NCI-H2029 (cell line): Measurements from ENCODE around the gene CDC37L1.

ENCODE experiments used
- DNase-seq: peaks from one replicate; lab custom pipeline; 2025; lab: John Stamatoyannopoulos, UW

CDC37L1 gene

GRCh38 chr9:4714266-4715016 lies 35.1 kb downstream of the CDC37L1 start:
- no peak for DNase-seq

DNA sequence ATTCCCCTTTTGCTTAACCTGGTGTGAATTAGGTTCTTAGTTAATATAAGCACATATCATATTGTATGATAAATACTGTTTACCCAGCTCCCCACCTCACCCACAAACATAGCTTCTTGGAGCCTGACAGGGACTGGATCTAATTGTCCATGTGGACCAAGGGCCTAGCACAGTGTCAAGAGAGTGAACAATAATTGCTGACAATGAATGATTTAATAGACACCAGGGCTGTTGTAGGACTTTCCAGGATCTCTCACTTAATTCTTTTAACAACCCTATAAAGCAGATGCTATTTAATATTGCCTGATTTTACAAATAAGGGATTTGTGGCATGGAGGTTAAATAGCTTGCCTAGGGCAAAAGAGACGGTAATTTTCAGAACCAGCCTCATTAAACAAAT lies 36.8 kb downstream of the CDC37L1 start:
- DNase-seq: no peak

DNA sequence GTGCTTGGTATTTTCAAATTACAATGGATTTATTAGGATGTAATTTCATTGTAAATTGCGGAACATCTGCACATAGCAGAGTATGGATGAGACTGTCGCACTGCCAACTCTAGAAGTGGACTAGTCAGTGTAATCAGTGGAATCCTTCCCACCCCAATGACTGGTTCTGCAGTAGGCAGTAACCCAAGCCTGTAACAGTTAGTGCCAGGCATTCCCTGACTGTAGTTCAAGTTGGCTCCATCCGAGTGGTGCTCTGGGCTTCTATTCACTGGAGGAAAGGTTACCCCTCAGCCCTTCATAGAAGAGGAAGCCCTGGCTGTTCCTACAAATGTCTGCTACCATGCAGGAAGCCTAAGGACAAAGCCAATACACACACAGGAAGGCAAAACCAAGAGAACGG lies 38.4 kb downstream of the CDC37L1 start:
- no peak for DNase-seq

- no peak for DNase-seq
These were observed 39.5 kb downstream of the CDC37L1 start for GRCh38 chr9:4718911-4719310.

DNA sequence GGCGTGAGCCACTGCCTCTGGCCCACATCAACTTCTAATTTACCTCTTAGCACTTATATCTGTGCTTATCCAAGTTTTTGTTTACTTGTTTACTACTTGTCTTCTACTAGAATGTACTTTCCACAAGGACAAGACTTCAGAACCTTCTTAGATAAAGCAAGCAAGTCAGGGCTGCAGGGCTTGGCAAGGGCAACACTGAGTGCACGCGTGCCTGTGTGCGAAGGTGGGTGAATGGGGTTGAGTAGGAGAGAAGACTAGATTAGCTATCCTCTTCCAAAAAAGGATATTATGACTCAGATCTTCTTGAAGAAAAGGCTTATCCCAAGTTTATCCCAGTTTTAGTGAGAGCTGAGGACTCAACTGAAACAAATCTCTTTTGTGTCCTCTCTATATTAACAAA lies 42.4 kb downstream of the CDC37L1 start:
- no peak for DNase-seq

GRCh38 chr9:4725706-4726442 lies 46.5 kb downstream of the CDC37L1 start:
- no peak for DNase-seq

DNA sequence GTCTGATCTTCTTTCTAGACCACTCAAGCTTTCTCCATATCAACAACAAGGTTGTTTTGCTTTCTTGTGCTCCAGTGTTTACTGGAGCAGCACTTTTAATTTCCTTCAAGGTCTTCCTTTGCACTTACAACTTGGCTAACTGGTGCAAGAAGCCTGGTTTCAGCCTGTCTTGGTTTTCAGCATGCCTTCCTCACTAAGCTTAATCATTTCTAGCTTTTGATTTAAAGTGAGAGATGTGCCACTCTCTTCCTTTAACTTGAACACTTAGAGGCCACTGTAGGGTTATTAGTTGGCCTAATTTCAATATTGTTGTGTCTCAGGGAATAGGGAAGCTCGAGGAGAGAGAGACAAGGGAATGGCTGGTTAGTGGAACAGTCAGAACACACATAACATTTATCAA lies 48.2 kb downstream of the CDC37L1 start:
- no peak for DNase-seq

DNA sequence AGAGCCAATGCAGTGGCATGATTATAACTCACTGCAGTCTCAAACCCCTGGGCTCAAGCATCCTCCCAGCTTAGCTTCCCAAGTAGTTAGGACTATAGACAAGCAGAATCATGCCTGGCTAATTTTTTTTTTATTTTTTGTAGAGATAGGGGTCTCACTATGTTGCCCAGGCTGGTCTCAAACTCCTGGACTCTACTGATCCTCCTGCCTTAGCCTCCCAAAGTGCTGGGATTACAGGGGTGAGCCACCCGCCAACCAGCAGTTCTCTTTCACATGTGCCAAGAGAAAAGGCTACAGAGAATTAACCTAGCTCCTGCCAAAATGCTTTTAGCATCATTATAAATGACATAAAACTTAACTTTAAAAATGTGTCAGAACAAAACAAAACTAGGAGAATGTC lies 53.5 kb downstream of the CDC37L1 start:
- no peak for DNase-seq

GRCh38 chr9:4734150-4734549 lies 54.8 kb downstream of the CDC37L1 start:
- DNase-seq: no peak

GRCh38 chr9:4738866-4739586 lies 59.7 kb downstream of the CDC37L1 start:
- DNase-seq: no peak

DNA sequence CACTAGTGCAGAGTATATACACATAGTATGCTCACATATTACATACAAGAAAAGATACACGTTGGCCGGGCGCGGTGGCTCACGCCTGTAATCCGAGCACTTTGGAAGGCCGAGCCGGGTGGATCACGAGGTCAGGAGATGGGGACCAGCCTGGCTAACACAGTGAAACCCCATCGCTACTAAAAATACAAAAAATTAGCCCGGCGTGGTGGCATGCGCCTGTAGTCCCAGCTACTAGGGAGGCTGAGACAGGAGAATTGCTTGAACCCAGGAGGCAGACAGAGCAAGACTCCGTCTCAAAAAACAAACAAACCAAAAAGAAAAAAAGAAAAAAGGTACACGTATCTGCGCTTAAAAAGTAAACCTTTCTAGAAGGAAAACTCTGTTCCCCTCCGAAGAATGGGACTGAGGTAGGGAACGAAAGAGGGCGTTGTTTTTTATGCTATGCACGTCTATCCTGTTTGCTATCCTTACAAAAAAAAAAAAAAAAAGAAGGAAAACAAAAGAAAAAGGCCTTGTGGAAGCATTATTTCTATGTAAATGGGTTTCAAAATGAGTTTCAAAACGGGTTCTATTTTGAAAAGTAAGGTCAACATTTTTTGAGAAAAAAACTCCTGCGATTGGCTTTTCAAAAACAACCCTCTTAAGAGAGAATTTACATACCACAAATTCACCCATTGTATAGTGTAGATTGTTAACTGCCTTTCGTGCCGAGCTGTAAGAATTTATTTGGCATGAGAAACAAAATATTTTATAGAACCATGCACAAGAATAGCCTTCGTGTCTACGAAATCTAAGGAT lies 60.4 kb downstream of the CDC37L1 start:
- DNase-seq: no peak

GRCh38 chr9:4740388-4740637 lies 60.9 kb downstream of the CDC37L1 start:
- no peak for DNase-seq

- DNase-seq: peak; percentile 19
These were observed 61.4 kb downstream of the CDC37L1 start, which contains the start of gene AK3 for GRCh38 chr9:4740638-4741364. Gene AK3, minus strand, starts transcription at chr9:4741202. Its CDS starts 115 bp downstream, at chr9:4741087.

GRCh38 chr9:4741365-4742089 lies 62.2 kb downstream of the CDC37L1 start:
- DNase-seq: no peak

- DNase-seq: no peak
These were observed 62.9 kb downstream of the CDC37L1 start for GRCh38 chr9:4742246-4742645.

DNA sequence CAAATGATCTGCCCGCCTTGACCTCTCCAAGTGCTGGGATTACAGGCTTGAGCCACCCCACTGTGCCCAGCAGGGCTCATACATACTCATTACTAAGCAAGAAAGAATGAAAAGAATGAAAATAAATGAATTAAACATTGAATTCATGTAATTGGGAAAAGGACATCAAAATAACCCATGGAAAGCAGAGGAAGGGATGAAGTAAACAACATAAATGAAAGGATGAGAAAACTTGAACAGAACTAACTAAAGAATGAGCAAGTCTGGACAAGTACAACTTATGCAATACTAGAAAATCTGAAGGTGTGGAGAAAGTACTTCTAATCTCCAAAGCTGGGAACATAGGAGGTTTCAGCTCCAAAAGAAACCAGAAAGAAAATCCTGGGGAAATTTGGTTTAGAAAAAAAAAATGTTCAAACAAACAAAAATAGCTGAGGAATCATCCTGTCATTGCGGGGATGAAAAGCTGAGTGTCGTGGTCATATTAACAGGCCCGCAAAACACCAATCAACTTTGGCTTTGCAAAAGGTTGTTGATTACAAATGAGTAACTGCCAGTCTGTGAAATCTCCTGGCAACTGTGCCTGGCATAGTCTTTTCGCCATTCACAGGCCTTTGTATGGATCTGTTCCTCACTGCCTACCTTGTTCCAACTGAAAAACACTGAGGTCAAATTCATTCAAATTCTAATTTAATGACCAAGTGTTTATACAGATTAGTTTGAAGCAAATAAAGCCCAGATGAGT lies 63.9 kb downstream of the CDC37L1 start:
- no peak for DNase-seq

DNA sequence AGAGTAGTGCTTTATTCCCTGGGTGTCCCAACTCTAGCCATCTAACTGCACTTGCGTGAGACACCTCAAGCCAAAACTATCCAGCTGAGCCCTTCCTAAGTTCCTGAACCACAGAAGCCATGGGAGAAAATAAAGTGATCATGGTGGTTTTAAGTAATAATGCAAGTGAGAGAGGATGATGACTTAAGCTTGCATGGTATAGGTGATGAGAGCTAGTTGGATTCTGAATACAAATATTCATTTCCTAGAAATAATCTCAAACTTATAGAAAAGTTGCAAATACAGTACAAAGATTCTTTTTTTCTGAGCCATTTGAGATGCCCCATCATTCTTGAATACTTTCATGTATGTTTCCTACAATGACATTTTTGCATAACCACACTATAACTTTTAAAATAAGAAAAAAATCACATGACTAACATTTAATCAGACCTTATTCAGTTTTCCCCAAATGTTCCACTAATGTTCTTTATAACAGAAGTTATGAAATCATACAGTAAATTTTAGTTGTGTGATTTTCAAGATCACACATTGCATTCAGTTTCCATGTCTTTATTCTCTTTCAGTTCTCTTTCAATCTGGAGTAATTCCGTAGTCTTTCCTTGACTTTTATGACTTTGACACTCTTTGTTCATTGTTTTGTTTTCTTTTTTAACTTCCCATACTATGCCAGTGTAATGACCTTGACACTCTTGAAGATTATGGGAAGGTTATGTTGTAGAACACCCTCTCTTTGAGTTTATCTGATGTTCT lies 67.1 kb downstream of the CDC37L1 start:
- no peak for DNase-seq

DNA sequence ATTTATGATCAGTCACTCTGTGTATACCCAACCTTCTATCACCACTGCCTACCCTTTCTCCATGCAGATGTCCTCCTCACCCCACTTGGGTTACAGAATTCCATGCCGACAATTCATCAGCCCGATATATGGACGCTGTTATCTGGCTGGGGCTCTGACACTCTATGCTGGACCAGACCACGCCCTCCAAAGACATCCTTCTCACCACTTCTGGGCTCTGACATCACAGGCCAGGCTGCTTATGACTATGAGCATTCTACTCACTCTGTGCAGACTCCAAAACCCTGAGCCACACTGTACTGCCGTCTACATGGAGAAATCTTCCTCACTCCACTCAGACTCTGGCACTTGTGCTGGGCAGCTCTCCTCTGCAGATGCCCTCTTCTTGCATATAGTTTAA lies 69.2 kb downstream of the CDC37L1 start:
- no peak for DNase-seq

GRCh38 chr9:4750023-4750673 lies 70.8 kb downstream of the CDC37L1 start:
- no peak for DNase-seq
